Neutrophil (primary cell): Measurements from ENCODE around the gene KIAA1671.

Source experiments
- H3K27ac ChIP-seq: fragments of 200-600 bp; sonication (generic); 2 replicates; pipeline ENCODE4 v1.5.1; 2016; ENCODE audit warnings: mild to moderate bottlenecking, moderate library complexity
- H3K27me3 ChIP-seq: fragments of 200-600 bp; sonication (generic); 2 replicates; pipeline ENCODE4 v1.6.0; 2016; ENCODE audit warnings: mild to moderate bottlenecking
- H3K36me3 ChIP-seq: fragments of 200-600 bp; sonication (generic); 2 replicates; pipeline ENCODE4 v1.5.1; 2017
- H3K4me1 ChIP-seq, 2 experiments: fragments of 200-600 bp in 1 of 2; sonication (generic) in 1 of 2; 1 replicate in 1 of 2; 2 replicates in 1 of 2; pipeline versions ENCODE4 v1.5.1 to v1.6.1; 2013 to 2016; ENCODE audit warnings: low read depth in 1 of 2, low read length in 1 of 2, mild to moderate bottlenecking in 1 of 2, moderate library complexity in 1 of 2; ENCODE audit not compliant: control insufficient read depth in 1 of 2, insufficient read depth in 1 of 2
- H3K4me3 ChIP-seq, 2 experiments: fragments of 200-600 bp in 1 of 2; sonication (generic) in 1 of 2; 1 replicate in 1 of 2; 2 replicates in 1 of 2; pipeline ENCODE4 v1.5.1; 2013 to 2016; ENCODE audit warnings: low read depth in 1 of 2, low read length in 1 of 2, mild to moderate bottlenecking in 1 of 2, moderate library complexity in 1 of 2
- H3K9me3 ChIP-seq: fragments of 200-600 bp; sonication (generic); 2 replicates; pipeline ENCODE4 v1.5.1; 2016
- TF ChIP-seq, protein P1 (sequence below): fragments of 200-600 bp; sonication (generic); IDR thresholded peaks from 2 replicates; pipeline ENCODE4 v1.5.1; 2016; ENCODE audit warnings: antibody characterized with exemption

KIAA1671 gene

DNA sequence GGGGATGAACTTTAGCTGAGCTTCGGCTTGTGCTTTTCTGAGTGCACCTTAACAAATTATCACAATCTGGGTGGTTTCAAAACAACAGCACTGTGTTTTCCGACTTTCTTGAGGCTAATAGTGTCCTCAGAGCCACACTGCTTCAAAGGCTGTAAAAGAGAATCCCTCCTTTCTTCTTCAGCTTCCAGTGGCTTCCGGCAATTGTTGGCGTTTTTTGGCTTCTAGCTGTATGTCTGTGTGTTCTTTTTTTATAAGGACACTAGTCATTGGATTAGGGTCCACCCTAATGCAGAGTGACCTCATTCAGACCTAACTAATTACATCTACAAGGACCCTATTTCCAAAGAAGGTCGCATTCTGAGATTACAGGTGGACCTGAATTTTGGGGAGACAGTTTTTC, 30.6 kb downstream of the KIAA1671 start:
- TF ChIP-seq, protein P1, sequence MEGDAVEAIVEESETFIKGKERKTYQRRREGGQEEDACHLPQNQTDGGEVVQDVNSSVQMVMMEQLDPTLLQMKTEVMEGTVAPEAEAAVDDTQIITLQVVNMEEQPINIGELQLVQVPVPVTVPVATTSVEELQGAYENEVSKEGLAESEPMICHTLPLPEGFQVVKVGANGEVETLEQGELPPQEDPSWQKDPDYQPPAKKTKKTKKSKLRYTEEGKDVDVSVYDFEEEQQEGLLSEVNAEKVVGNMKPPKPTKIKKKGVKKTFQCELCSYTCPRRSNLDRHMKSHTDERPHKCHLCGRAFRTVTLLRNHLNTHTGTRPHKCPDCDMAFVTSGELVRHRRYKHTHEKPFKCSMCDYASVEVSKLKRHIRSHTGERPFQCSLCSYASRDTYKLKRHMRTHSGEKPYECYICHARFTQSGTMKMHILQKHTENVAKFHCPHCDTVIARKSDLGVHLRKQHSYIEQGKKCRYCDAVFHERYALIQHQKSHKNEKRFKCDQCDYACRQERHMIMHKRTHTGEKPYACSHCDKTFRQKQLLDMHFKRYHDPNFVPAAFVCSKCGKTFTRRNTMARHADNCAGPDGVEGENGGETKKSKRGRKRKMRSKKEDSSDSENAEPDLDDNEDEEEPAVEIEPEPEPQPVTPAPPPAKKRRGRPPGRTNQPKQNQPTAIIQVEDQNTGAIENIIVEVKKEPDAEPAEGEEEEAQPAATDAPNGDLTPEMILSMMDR: no peak
- no peaks in the 10 kb centered on the region for H3K4me1 ChIP-seq
- no peak overlapping the region for H3K4me3 ChIP-seq
- no peaks in the 10 kb centered on the region for H3K9me3 ChIP-seq
- peaks cover 13% of the 10 kb centered on the region for H3K27me3 ChIP-seq
- no peak overlapping the region for H3K27ac ChIP-seq
- no peaks in the 10 kb centered on the region for H3K36me3 ChIP-seq

DNA sequence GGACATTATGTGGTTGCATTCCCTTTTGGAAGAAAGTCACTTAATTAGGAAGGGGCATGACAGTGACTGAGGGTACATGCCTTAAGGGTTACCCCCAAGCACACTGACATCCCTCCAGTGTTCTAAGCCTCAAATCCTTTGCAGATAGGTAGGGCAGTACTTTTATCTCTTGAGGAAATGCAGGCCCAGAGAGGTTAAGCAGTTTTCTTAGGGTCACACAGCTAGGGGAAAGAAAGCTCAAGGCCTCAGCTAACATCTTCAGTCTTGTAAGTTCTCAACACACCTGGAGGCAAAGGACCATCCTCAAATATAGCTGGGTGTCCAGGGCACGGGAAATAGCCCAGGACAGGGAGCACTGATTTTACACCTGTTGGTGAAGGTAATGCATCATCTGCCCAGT, 31.6 kb downstream of the KIAA1671 start:
- H3K36me3 ChIP-seq: no peaks in the 10 kb centered on the region
- no peak overlapping the region for H3K4me3 ChIP-seq
- no peaks in the 10 kb centered on the region for H3K9me3 ChIP-seq
- TF ChIP-seq, protein P1: no peak
- no peak overlapping the region for H3K27ac ChIP-seq
- H3K27me3 ChIP-seq: peaks cover 13% of the 10 kb centered on the region
- H3K4me1 ChIP-seq: no peaks in the 10 kb centered on the region

DNA sequence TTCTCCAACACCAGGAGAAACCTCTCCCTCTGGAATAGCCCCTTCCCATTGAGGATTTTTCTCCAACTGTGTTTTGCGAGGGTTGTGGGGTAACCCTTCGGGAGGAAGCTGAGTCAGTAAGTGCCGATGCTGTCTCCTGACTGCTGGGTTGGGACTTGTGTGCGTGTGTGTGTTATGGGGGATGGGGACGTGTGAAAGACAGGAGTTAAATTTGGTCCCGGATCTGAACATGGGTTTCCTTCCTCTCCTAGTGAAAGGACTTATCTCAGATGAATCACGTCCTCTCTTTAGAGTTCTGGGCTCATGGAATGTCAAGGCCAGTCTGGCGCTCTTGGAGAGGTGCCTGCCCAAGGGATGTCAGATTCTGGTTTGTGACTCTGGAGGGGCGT, 33.3 kb downstream of the KIAA1671 start:
- Histone ChIP-seq H3K4me3 (no peak overlapping the region), H3K27ac (no peak overlapping the region), H3K9me3 (no peaks in the 10 kb centered on the region), H3K4me1 (no peaks in the 10 kb centered on the region), H3K36me3 (no peaks in the 10 kb centered on the region), H3K27me3 (peaks cover 13% of the 10 kb centered on the region)
- TF ChIP-seq, protein P1: no peak

DNA sequence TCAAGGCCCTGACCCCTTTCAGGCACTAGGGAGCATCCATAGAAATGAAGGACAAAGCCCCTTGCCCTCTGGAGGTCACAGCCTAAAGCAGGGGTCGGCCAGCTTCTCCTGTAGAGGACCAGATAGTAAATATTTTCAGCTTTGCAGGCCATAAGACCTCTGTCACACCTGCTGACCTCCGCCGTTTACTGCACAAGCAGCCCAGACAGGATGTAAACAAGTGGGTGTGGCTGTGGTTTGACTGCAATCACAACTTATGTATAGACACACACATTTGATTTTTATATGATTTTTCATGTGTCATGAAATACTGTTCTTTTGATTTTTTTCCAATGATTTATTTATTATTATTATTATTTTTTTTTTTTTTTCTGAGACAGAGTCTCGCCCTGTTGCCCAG, 34.3 kb downstream of the KIAA1671 start:
- Histone ChIP-seq H3K4me3 (no peak overlapping the region), H3K27ac (no peak overlapping the region), H3K4me1 (no peaks in the 10 kb centered on the region), H3K36me3 (no peaks in the 10 kb centered on the region), H3K27me3 (peaks cover 13% of the 10 kb centered on the region), H3K9me3 (no peaks in the 10 kb centered on the region)
- TF ChIP-seq, protein P1: no peak

DNA sequence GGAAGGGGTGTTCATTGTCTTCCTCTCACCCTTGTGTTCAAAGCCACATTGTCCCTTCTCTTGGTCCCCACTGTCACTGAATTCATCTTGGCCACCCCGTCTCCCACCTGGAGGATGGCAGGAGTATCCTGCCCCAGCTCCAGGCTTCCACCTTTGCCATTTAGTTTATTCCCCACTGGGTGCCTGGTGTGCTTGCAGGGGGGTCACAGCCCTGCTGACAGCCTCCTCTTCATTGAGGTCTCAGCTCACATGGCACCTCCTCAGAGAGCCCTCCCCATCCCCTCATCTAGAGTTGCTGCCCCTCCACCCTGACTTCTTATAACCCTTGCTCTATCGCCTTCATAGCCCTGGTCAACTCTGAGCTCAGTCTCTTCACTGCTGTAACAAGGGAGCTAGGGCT, 36.6 kb downstream of the KIAA1671 start:
- no peaks in the 10 kb centered on the region for H3K4me1 ChIP-seq
- H3K9me3 ChIP-seq: no peaks in the 10 kb centered on the region
- H3K4me3 ChIP-seq: no peak overlapping the region
- TF ChIP-seq, protein P1: no peak
- no peak overlapping the region for H3K27ac ChIP-seq
- no peaks in the 10 kb centered on the region for H3K36me3 ChIP-seq
- H3K27me3 ChIP-seq: peaks cover 9% of the 10 kb centered on the region

DNA sequence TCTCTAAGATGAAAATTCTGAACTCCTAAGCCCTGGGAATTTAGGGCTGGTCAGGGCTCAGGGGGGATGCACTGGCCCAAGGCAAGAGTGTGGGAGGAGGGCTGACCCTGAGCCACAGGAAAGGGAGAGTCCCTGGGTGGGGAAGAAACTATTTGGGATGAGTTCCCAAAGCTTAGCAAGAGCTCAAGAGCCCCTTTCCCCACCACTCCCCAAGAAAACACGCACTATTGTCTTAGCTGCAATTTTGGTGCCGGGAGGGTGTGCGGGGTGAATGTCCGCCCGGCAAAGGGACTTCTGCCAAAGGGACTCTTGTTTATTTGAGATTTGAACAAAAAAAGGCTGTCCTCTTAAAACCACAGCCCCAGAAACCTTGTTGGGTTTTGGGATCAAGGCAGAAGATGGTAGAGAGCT, 37.0 kb downstream of the KIAA1671 start:
- Histone ChIP-seq H3K27ac (no peak overlapping the region), H3K36me3 (no peaks in the 10 kb centered on the region), H3K9me3 (no peaks in the 10 kb centered on the region), H3K27me3 (peaks cover 9% of the 10 kb centered on the region), H3K4me3 (no peak overlapping the region), H3K4me1 (no peaks in the 10 kb centered on the region)
- TF ChIP-seq, protein P1: no peak
